HG02973 (cell line): Measurements from ENCODE around the gene PGM5.
A peak's percentile ranks its signal among the peaks of the same experiment; 100 is the strongest.

Experiments
- ATAC-seq: cut with Tn5 transposase; IDR thresholded peaks from one replicate; pipeline ENCODE4 v1.9.1; 2021; ENCODE audit warnings: moderate library complexity; ENCODE audit not compliant: unreplicated experiment

The PGM5 gene

GRCh38 chr9:68533678-68534077 lies 177.3 kb downstream of the PGM5 start:
- no peak for ATAC-seq

GRCh38 chr9:68536876-68537615 lies 180.6 kb downstream of the PGM5 start:
- no peak for ATAC-seq

GRCh38 chr9:68537616-68537880 lies 181.1 kb downstream of the PGM5 start:
- no peak for ATAC-seq

- no peak for ATAC-seq
These were observed 181.8 kb downstream of the PGM5 start for GRCh38 chr9:68538200-68538599.

- ATAC-seq, result no peak
These were observed 184.5 kb downstream of the PGM5 start, which contains the start of gene TMEM252 for GRCh38 chr9:68540712-68541535. TSS of gene TMEM252 (minus strand) at chr9:68540883. CDS start at chr9:68540814, 69 bp downstream.

- ATAC-seq, result no peak
These were observed 185.2 kb downstream of the PGM5 start for GRCh38 chr9:68541568-68541967.

GRCh38 chr9:68545033-68545705 lies 188.8 kb downstream of the PGM5 start:
- peak; percentile 52 for ATAC-seq

- peak; percentile 82 for ATAC-seq
These were observed 190.4 kb downstream of the PGM5 start for GRCh38 chr9:68546596-68547390.

- ATAC-seq, result no peak
These were observed 191.0 kb downstream of the PGM5 start for GRCh38 chr9:68547417-68547816.

- no peak for ATAC-seq
These were observed 191.8 kb downstream of the PGM5 start for GRCh38 chr9:68548241-68548640.

GRCh38 chr9:68551191-68551590 lies 194.8 kb downstream of the PGM5 start:
- no peak for ATAC-seq

GRCh38 chr9:68552700-68553476 lies 196.5 kb downstream of the PGM5 start:
- no peak for ATAC-seq

GRCh38 chr9:68555437-68556150 lies 199.2 kb downstream of the PGM5 start:
- no peak for ATAC-seq

- no peak for ATAC-seq
These were observed 202.1 kb downstream of the PGM5 start for GRCh38 chr9:68558545-68558944.

GRCh38 chr9:68560071-68560844 lies 203.8 kb downstream of the PGM5 start:
- ATAC-seq, result peak; percentile 54

- ATAC-seq, result no peak
These were observed 206.1 kb downstream of the PGM5 start for GRCh38 chr9:68562461-68562860.

GRCh38 chr9:68567565-68567964 lies 211.2 kb downstream of the PGM5 start:
- ATAC-seq, result no peak

- no peak for ATAC-seq
These were observed 217.7 kb downstream of the PGM5 start for GRCh38 chr9:68574150-68574549.

GRCh38 chr9:68575817-68576216 lies 219.4 kb downstream of the PGM5 start:
- no peak for ATAC-seq
